GM21737 (cell line): Measurements from ENCODE around the gene PSPC1.
"Not testable (repeated sequence)": the region's sequence is repeated elsewhere in the genome, so short reads cannot be mapped to it uniquely, and the experiment has no call there.

ENCODE experiments used
- ATAC-seq: cut with Tn5 transposase; IDR thresholded peaks from one replicate; pipeline ENCODE4 v1.9.1; 2021; ENCODE audit warnings: mild to moderate bottlenecking, moderate library complexity; ENCODE audit not compliant: unreplicated experiment

Gene PSPC1

DNA sequence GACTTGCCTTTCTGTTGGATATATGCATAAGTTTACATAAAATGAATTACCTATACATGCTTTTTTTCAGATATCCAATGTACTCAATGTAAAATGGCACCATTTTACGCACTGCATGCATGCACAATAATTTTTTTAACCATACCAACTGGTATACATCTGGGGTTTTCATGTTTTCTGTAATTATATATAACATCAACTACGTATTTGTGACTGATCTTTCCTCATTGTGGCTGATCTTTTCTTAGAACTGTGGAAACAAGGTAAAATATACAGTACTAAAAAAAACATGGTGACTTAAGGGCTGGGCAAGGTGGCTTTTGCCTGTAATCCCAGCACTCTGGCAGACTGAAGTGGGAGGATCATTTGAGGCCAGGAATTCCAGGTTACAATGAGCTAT is 18.5 kb downstream of the PSPC1 start:
- ATAC-seq = no peak

DNA sequence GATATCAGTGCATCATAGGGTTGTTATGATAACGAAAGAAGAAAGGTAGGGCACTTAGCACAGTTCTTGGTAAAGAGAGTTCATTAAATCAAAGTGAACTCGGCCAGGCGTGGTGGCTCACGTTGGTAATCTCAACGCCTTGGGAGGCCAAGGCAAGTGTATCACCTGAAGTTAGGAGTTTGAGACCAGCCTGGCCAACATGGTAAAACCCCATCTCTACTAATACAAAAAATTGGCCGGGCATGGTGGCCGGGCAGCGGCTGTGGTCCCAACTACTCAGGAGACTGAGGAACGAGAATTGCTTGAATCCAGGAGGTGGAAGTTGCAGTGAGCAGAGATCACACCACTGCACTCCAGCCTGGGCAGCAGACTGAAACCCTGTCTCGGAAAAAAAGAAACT is 19.1 kb downstream of the PSPC1 start:
- no peak for ATAC-seq

DNA sequence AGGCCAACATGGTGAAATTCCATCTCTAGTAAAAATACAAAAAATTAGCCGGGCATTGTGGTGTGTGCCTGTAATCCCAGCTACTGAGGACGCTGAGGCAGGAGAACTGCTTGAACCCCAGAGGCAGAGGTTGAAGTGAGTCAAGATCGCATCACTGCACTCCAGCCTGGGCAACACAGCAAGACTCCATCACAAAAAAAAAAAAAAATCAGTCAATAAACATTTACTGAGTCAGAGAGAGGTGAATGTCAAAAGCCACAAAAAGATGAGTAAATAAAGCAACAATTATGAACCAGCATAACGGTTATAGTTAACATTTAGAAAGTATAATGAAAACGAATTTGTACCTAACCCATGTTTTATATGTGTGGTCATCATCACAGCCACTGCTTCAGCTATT is 23.1 kb downstream of the PSPC1 start:
- no peak for ATAC-seq

DNA sequence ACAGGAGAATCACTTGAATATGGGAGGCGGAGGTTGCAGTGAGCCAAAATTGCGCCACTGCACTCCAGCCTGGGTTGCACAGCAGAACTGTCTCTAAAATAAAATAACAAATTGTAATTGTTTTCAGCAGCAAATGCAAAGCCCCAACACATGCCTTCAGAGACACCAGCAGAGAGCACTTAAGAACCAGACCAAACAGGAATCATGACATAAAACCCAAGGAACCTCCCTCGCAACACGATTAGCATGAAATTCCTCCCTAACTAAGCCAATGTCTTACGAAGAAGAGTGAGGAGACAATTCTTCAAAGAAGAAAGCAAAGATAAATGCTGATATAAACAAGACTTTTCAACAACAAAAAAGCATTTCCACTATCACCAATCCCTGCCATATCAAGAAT is 40.1 kb downstream of the PSPC1 start:
- ATAC-seq = no peak

DNA sequence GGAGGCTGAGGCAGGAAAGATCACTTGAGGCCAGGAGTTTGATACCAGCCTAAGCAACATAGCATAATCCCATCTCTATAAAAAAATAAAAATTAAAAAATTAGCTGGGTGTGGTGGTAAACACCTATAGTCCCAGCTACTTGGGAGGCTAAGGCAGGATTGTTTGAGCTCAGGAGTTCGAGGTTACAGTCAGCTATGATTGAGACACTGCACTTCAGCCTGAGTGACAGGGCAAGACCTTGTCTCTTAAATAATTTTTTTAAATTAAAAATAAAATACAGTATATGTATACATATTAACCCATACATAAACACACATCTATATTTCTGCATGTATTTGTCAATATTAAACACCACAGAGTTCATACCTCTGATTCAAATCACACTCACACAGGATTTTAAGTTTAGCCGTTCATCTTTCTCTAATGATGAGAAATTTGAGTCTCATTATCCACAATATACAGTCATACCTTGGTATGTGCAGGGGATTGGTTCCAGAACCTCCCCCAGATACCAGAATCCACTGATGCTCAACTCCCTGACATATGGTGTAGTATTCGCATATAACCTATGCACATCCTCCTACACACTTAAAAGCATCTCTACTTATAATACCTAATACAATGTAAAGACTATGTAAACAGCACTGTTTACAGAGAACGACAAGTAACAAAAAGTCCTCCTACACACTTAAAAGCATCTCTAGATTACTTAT is 44.7 kb downstream of the PSPC1 start:
- ATAC-seq = no peak

DNA sequence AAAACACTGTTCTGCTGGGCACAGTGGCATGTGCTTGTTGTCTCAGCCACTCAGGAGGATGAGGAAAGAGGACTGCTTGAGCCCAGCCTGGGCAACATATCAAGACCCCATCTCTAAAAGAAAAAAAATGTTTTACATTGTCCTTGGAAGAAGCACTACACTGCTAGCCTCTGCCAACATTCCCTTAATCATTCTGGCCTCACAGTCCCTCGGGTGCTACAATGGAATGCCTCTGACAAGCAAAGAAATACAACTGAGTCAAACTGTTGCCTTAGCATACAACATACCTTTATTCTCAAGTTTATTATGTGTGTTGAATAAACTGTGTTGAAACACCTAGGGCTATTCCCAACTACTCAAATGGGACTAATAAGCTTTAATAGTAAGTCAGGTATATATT is 56.1 kb downstream of the PSPC1 start:
- ATAC-seq = no peak

DNA sequence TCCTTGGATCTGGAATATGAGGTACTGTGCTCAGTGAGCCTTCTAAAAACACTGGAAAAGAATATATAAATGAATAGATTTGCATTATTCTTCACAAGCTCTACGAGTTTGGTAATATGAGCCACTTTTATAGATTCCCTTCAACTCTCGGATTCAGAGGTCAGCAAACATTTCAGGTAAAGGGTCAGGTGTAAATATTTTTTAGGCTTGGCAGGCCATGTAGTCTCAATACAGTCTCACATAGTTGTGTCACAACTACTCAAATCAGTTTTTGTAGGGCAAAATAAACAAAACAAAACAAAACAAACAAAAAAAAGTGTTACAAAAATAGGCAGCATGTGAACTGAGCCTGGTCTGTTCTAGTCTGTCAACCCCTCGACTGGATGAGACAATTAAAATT is 57.4 kb downstream of the PSPC1 start:
- ATAC-seq = no peak

DNA sequence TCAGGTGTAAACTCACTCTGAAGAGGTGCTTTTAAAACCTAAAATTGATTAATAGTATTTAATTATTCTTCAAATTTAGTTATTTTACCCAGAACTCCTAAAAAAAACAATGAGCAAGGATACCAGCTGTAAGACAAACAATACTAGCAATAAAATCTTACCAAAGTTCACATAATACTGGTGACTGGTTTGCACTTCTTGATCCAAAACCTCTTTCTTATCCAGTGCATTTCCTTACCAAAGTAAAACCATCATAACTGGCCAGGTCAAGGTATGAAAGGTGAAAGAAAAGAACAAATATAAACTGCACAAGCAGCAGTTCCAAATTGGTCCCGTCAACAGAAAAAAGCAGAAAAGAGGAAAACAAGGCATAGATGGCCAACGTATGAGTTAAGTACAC is 62.7 kb downstream of the PSPC1 start:
- no peak for ATAC-seq

DNA sequence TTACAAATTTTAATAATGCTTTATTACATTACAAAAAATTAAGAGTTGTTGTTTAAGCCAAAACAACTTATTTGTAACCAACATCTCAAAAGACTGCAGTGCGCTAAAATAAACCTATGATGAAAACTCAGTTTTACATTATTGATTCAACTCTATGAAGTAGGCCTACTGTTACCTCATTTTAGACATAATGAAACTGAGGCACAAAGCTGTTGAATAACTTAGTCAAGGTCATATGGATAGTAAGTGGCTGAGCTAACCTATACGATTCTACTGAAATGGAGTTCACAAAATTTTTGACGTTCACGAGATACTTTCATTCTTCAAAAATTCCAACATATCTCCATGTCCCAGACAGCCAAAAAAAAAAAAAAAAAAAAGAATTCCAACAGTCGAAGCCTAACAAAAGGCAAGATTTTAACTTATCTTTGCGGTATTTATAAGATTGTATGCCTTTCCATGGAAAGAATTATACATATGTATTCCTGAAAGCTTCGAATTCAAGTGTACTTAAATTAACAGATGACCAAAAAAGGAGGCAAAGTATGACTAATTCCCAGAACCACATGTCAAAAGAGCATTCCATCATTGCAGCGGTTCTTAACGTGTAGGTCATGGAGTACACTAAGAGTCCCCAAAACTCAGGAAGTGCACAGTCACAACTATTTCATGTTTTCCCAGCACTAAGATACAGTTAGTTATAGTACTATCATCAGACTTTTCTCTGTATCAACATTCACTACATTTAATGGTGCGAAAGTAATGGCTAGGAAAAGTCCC is 69.4 kb downstream of the PSPC1 start:
- ATAC-seq = no peak

DNA sequence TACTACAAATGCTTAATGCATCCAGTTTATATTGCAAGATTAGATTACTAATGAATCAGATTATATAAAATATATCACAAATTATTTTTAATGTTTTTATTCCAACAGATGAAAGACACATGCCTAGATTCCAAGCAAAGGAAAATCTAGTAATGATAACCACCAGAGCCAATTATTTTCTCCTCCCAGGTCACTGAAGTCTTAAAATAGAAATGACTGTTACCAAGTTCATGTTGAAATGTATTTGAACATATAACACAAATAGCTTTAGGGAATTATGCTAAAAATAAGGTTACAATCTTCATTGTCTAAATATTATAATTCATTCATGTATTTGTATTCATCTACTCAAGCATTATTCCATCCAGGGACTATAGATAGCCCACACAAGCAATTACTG is 73.0 kb downstream of the PSPC1 start:
- ATAC-seq = not testable (repeated sequence)

DNA sequence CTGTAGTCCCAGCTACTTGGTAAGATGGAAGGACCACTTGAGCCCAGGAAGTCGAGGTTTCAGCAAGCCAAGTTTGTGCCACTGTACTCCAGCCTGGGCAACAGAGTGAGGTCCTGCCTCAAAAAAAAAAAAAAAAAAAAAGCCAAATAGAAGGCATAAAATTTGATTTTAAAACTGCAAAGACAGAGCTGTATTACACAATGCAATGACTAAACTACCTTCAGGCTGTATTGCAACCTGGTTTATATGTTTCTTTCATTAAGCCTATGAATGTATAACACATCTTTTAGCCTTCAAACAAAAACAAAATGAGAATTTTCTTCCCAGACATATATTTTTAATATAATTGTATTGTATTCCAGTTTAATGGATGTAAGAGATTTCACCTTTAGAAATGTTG is 73.7 kb downstream of the PSPC1 start:
- not testable (repeated sequence) for ATAC-seq

DNA sequence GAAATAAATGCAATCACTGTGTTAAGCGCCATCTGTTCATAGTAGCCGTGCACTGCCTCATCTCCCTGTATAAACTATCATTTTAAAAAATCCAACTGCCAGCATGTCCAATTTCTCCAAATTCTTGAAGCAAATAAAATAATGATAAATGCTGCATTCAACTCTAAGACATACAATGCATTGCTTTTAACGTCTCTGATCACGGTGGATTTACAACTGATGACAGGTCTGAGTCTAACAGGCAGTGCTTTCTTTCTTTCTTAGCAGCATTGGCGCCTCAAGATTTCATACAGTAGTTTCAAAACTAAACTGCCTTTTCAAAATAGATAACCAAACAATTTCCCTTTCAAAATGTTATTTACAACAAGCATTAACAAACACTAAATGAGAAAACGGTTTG is 78.5 kb downstream of the PSPC1 start:
- ATAC-seq = not testable (repeated sequence)

DNA sequence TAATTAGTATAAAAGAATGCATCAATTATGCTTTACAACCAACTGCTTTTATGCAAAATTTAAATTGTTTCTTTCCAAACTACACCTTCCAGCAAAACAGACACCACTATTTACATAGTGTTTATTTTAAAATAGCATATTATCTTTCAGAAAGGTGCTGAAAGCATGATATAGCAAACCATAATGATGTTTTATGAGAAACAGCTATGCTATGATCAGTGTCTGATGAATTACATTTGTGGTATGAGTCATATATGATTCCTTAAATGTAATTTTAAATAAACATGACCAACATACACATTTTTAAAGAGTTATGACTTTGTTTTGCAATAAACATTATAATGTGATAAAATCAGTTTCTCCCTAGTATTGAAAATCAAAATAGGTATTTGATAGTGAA is 81.1 kb downstream of the PSPC1 start:
- ATAC-seq = not testable (repeated sequence)

DNA sequence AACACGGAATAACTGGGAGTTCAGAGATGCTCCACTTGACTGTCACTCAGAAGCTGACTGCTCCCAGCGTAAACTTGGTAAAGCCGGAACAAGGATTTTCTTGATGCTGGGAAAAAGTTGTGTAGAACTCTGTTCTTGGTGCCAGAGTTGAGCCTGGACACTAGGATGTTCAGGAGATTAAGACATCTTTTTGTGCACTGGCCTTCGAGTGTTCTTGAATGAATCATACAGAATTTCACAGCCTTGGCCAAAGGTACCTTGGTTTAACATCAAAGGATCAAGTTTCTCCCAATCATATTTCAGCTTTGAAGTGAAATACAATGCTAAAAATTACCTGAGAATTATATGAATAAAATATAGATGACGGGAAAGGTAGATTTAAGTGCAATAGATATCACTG is 81.8 kb downstream of the PSPC1 start:
- ATAC-seq = not testable (repeated sequence)

DNA sequence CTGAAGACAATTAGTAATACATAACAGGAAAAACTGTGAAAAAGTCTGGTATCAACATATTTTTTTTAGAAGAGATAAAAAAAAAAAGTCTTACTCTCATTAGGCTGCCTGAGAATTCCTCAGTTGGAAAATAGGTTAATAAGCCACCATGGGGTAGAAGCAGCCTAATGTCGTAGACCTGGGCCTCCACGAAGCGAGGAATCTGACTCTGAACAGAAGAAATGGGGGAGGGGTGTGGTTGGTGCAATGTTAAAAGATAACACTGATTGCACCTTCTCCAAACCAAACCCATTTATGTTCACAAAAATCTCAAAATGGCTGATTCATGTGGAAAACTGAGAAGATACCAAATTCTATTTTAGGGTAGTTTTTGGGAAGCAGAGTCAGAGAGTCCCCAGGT is 86.9 kb downstream of the PSPC1 start:
- ATAC-seq = no peak

DNA sequence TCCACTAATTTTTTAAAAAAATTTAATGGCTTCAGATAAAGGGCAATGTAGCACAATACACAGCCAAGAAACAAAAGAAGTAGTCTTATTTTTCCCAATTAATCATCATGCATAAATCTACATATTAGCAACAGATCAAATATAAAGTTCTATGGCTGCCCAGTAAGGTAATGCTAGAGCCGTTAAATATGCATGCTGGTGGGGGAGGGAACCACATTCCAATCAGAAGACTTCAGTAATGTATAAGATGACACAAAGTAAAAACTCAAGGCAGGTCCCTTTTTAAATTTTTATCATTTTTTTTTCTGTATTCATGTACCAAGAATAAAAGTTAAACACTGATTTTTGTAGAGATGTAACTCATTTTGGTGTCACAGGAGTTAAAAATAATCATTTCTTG is 87.3 kb downstream of the PSPC1 start:
- no peak for ATAC-seq

DNA sequence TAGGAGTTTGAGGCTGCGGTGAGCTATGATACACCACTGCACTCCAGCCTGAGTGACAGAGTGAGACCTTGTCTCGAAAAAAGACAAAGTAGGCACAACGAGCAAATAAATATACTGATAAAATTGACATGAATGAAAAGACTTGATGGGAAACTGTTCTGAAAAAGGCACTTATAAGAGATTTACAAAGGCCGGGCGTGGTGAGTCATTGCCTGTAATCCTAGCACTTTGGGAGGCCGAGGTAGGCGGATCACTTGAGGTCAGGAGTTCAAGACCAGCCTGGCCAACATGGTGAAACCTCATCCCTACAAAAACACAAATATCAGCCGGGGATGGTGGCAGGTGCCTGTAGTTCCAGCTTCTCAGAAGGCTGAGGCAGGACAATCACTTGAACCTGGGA is 91.3 kb downstream of the PSPC1 start:
- ATAC-seq = not testable (repeated sequence)

DNA sequence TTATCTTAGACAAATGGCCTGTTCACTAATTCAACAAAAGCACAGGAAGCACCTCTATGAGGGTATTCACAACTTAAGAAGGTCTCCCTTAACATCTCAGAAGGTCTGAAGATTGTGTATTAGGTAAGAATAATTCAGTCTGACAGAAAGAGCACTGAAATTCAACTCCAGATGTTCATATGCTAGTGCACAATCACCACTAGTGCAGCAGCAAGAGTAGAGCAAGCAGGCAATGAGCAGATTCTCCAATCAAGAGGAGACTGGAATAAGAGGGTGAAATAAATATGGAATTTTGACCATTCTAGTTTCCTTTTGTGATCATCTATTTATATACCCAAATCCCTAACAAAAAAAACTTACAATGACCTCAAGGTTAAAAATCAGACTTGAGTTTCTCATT is 97.3 kb downstream of the PSPC1 start:
- ATAC-seq = no peak

DNA sequence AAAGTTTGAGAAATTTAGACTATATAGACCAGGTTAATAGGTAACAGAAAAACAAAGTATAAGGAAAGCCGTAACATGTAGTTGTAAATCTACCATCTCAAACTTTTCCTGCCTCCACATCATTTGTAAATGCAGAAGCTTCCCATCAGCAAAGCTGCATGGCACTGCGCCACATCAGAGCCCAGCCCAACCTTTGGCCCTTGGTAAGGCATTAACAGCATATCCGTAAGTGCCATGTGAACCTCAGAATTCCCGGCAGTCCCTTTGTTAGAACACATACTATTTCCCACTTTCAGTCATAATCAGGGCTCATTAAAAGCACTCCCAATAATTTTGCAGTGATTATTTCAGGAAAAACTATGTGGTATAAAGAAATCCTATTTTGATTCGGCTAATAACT is 97.7 kb downstream of the PSPC1 start:
- no peak for ATAC-seq

DNA sequence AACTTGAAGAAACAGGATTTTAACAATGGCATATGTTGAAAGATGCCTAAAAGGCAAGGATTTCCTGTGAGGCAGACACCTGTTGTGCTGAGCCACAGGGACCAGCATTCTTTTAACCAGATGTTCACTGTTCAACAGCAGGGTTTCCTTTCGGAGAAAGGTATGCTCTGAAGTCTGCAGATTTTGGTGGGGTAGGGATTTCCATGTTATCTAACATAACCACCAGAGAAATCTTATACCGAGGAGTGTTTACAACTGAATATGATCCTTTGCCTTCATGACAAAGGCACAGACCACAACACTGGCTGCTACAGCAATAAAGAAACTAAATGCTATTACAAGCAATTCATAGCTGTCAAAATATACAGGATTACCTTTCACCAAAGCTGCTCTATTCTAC is 101.2 kb downstream of the PSPC1 start:
- no peak for ATAC-seq

DNA sequence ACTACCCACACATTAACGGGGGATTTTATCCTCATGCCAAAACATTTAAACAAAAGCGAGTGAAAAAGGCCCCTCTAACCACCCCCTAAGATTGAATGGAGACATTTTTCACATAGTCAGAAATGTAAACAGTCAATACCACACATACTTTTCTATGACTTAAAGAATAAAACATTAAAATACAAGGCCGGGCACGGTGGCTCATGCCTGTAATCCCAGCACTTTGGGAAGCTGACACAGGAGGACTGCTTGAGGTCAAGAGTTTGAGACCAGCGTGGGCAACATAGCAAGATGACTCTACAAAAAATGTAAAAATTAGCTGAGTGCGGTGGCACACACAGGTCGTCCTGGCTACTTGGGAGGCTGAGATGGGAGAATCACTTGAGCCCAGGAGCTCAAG is 102.0 kb downstream of the PSPC1 start:
- ATAC-seq = no peak

DNA sequence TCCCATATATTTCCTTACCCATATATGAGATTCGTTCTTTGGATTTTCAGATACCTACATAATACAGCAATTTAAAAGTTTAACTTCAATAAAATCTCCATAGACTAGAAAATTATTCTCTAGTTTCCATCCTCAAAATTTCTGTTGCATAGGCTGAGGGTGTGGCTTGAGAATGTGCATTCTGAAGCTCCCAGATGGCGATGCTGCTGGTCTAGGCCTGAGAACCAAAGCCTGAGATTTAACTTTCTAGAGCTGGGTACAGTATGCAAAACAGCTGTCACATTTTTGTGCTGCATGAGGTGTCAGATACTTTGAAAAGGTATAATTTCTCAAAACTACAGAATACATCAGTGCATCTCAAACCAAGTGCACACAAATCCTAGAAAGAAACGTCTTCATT is 106.6 kb downstream of the PSPC1 start:
- no peak for ATAC-seq

DNA sequence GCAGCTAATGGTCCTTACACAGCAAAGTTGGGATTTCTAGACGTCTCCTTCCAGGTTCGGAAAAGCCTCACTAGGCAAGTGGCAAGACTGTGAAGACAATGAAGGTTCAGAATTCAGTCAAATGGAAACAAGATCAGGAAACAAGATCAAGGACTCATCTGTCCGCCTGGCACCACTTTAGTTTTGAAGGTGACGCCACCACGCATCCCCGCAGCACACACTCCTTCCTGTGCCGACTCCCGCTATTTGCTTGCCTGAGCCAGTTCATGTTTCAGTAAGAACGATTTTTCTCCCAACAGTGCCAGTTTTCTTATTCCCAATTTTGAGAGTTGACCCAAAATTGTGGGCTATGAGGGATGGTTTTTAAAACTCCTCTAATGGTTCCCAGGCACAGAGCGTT is 107.8 kb downstream of the PSPC1 start:
- ATAC-seq = no peak
